ENCODE measurements around the gene FAH. TPM values are rescaled to one million over a fixed set of nuclear protein-coding genes. Genes with fewer than 3 reads are reported as not detected.
A peak's percentile ranks its signal among the peaks of the same experiment; 100 is the strongest.

The FAH gene
- polyA plus RNA-seq, 3 donors: 16.5 to 25.4 (median 24.0) TPM

GRCh38 chr15:80170596-80170995 lies 17.8 kb downstream of the FAH start:
- intact Hi-C loops (cut with micrococcal nuclease): no loop called here
- no peaks in the 10 kb centered on the region for H4K20me1 ChIP-seq (ENCODE audit: insufficient read depth, low read length)
- H3K4me1 Mint-ChIP-seq: no peaks in the 10 kb centered on the region
- H3K79me2 ChIP-seq (ENCODE audit: insufficient read depth, low read length): no peaks in the 10 kb centered on the region
- peaks cover 23 to 49% of the 10 kb centered on the region in 2 donors for H3K36me3 ChIP-seq (replicated peaks in 1 of 2; ENCODE audit: control insufficient read depth in 1 of 2, insufficient read depth in 2 of 2, low read length in 2 of 2)
- no peak for DNase-seq
- no peaks in the 10 kb centered on the region for H3K4me1 ChIP-seq (ENCODE audit: control insufficient read depth in 1 of 2, insufficient read depth in 2 of 2, low read length in 2 of 2)
- no peaks in the 10 kb centered on the region for H3K9me3 ChIP-seq (replicated peaks in 1 of 2; ENCODE audit: control insufficient read depth in 1 of 2, insufficient read depth in 1 of 2, low read length in 2 of 2)
- H3K4me3 ChIP-seq (replicated peaks in 1 of 3; ENCODE audit: low read depth in 2 of 3, low read length in 3 of 3): no peak overlapping the region
- no peak overlapping the region for H3K4me2 ChIP-seq (replicated peaks; ENCODE audit: extremely low read depth, low read length, poor library complexity, severe bottlenecking)
- H3K27ac Mint-ChIP-seq: peak overlapping the region in 3 of 7 donors; percentile 11 to 65 (median 61)
- H3K4me3 Mint-ChIP-seq: no peak overlapping the region
- no peaks in the 10 kb centered on the region for H3K27me3 ChIP-seq (ENCODE audit: control insufficient read depth in 2 of 2, insufficient read depth in 2 of 2, low read length in 2 of 2)
- H3K27me3 Mint-ChIP-seq (ENCODE audit: low read depth in 3 of 3): peaks cover 0 to 4% (median 1%) of the 10 kb centered on the region in 3 donors
- H2AFZ ChIP-seq (ENCODE audit: insufficient read depth, low read depth, low read length, poor library complexity, severe bottlenecking): no peak overlapping the region
- no CpG with 5 or more reads among the region's 2 CpGs for WGBS (ENCODE audit: insufficient coverage)
- H3K27ac ChIP-seq (ENCODE audit: low read depth in 1 of 2, low read length in 2 of 2): no peak overlapping the region
- H3K9ac ChIP-seq (ENCODE audit: insufficient read depth, low read length, poor library complexity, severe bottlenecking): no peak overlapping the region
- H3K36me3 Mint-ChIP-seq: peaks cover 31 to 70% of the 10 kb centered on the region in 2 donors
- no peaks in the 10 kb centered on the region for H3K9me3 Mint-ChIP-seq
- no peak for TF ChIP-seq CTCF (IDR thresholded peaks at IDR 0.05)

DNA sequence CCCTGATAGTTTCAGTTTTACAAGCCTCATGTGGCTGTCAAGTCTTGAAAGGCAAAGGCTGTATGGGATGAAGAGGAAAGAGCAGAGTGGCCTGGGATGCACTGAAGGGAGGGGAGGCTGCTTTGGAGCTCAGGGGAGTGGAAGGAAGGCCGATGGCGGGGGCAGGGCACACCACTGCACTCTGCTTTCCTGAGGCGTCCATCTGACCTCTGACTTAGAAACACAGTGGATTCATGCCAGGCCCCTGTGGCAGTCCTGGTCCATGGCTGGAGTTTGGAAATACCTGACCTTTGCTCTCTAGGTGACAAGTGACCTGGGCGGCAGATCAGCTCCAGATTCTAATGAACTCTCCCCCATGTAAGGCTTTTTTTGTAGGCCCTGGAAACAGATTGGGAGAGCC lies 19.0 kb downstream of the FAH start:
- H3K27ac Mint-ChIP-seq: peak overlapping the region in 4 of 7 donors; percentile 17 to 81 (median 40)
- intact Hi-C loops (cut with micrococcal nuclease): no loop called here
- WGBS (ENCODE audit: insufficient coverage): 98% methylated on average over 4 of the region's 4 CpGs
- TF ChIP-seq CTCF (IDR thresholded peaks at IDR 0.05): no peak
- DNase-seq: no peak
- Histone ChIP-seq H3K27ac (ENCODE audit: low read depth in 1 of 2, low read length in 2 of 2) (no peak overlapping the region), H3K4me2 (replicated peaks; ENCODE audit: extremely low read depth, low read length, poor library complexity, severe bottlenecking) (no peak overlapping the region), H3K9me3 (replicated peaks in 1 of 2; ENCODE audit: control insufficient read depth in 1 of 2, insufficient read depth in 1 of 2, low read length in 2 of 2) (no peaks in the 10 kb centered on the region), H3K9ac (ENCODE audit: insufficient read depth, low read length, poor library complexity, severe bottlenecking) (no peak overlapping the region), H3K27me3 (ENCODE audit: control insufficient read depth in 2 of 2, insufficient read depth in 2 of 2, low read length in 2 of 2) (no peaks in the 10 kb centered on the region), H3K4me1 (ENCODE audit: control insufficient read depth in 1 of 2, insufficient read depth in 2 of 2, low read length in 2 of 2) (no peaks in the 10 kb centered on the region), H3K36me3 (replicated peaks in 1 of 2; ENCODE audit: control insufficient read depth in 1 of 2, insufficient read depth in 2 of 2, low read length in 2 of 2) (peaks cover 27 to 55% of the 10 kb centered on the region in 2 donors), H3K79me2 (ENCODE audit: insufficient read depth, low read length) (no peaks in the 10 kb centered on the region), H4K20me1 (ENCODE audit: insufficient read depth, low read length) (no peaks in the 10 kb centered on the region), H2AFZ (ENCODE audit: insufficient read depth, low read depth, low read length, poor library complexity, severe bottlenecking) (no peak overlapping the region), H3K4me3 (replicated peaks in 1 of 3; ENCODE audit: low read depth in 2 of 3, low read length in 3 of 3) (no peak overlapping the region)
- H3K36me3 Mint-ChIP-seq: peaks cover 39 to 78% of the 10 kb centered on the region in 2 donors
- H3K4me1 Mint-ChIP-seq: no peaks in the 10 kb centered on the region
- H3K9me3 Mint-ChIP-seq: no peaks in the 10 kb centered on the region
- no peak overlapping the region for H3K4me3 Mint-ChIP-seq
- peaks cover 0 to 1% (median 1%) of the 10 kb centered on the region in 3 donors for H3K27me3 Mint-ChIP-seq (ENCODE audit: low read depth in 3 of 3)
